Astrocyte of the spinal cord (primary cell): ENCODE measurements around the gene PRXL2B.
A peak's percentile ranks its signal among the peaks of the same experiment; 100 is the strongest.

Source experiments
- DNase-seq: peaks from one replicate; pipeline ENCODE4 v3.0.0; 2011; ENCODE audit warnings: low read depth, low spot score
- H3K4me3 ChIP-seq: 2 replicates; pipeline ENCODE4 v1.5.1; 2011; ENCODE audit warnings: low read depth, mild to moderate bottlenecking, low read length, moderate library complexity
- CTCF ChIP-seq: IDR thresholded peaks from 2 replicates; pipeline ENCODE4 v1.5.1; 2012; ENCODE audit warnings: low read depth, mild to moderate bottlenecking, low read length, inconsistent platforms
- in situ Hi-C: cut with HindIII; loops from 2 replicates; pipeline ENCODE4 v1.10.0; 2017; ENCODE audit warnings: low sequenced_read_pairs

Gene PRXL2B

GRCh38 chr1:2609319-2610035, 22.9 kb downstream of the PRXL2B start:
- DNase-seq: no peak

GRCh38 chr1:2610036-2610959, 23.7 kb downstream of the PRXL2B start:
- DNase-seq: no peak
- in situ Hi-C loops: no loop called here
- no peak overlapping the region for H3K4me3 ChIP-seq
- TF ChIP-seq CTCF: no peak

More at GRCh38 chr1:2609319-2610035, 22.9 kb downstream of the PRXL2B start:
- in situ Hi-C loops: no loop called here
- H3K4me3 ChIP-seq: no peak overlapping the region
- TF ChIP-seq CTCF: no peak

- in situ Hi-C loops: no loop called here
- no peak for TF ChIP-seq CTCF
- no peak overlapping the region for H3K4me3 ChIP-seq
- DNase-seq: peak; percentile 13
These were observed 24.5 kb downstream of the PRXL2B start for GRCh38 chr1:2611031-2611501.

- no peak for TF ChIP-seq CTCF
- no peak overlapping the region for H3K4me3 ChIP-seq
- no peak for DNase-seq
- in situ Hi-C loops: no loop called here
These were observed 25.3 kb downstream of the PRXL2B start for GRCh38 chr1:2611621-2612437.

- in situ Hi-C loops: no loop called here
- no peak for DNase-seq
- TF ChIP-seq CTCF: no peak
- H3K4me3 ChIP-seq: no peak overlapping the region
These were observed 26.2 kb downstream of the PRXL2B start for GRCh38 chr1:2612591-2613365.
